Gastroesophageal sphincter (tissue), 4 donors: ENCODE data around the gene KLHDC7B. TPM values are rescaled to one million over a fixed set of nuclear protein-coding genes. Genes with fewer than 3 reads are reported as not detected.

Experiments
- ATAC-seq: fragments of 150-250 bp; one replicate; pipeline ENCODE4 v1.9.1; 2016; ENCODE audit warnings: mild to moderate bottlenecking, moderate library complexity
- H3K27ac ChIP-seq, 4 donors: fragments of 200-600 bp; sonication (generic) in 3 of 4; 1 replicate in 3 of 4; 2 replicates in 1 of 4; pipeline ENCODE4 v1.5.1; 2016 to 2019
- H3K27me3 ChIP-seq: fragments of 200-600 bp; sonication (generic); one replicate; pipeline ENCODE4 v1.5.1; 2019
- H3K36me3 ChIP-seq, 2 donors: fragments of 200-600 bp; sonication (generic); one replicate each; pipeline ENCODE4 v1.5.1; 2019; ENCODE audit warnings: control low read depth in 1 of 2
- H3K4me1 ChIP-seq, 3 donors: fragments of 200-600 bp; sonication (generic); 1 replicate in 2 of 3; 2 replicates in 1 of 3; pipeline ENCODE4 v1.5.1; 2016 to 2019; ENCODE audit warnings: control low read depth in 2 of 3
- H3K4me3 ChIP-seq, 2 donors: fragments of 200-600 bp; sonication (generic); one replicate each; pipeline ENCODE4 v1.5.1; 2019; ENCODE audit warnings: mild to moderate bottlenecking in 1 of 2, moderate library complexity in 1 of 2
- H3K9me3 ChIP-seq, 3 donors: fragments of 200-600 bp; sonication (generic); one replicate each; pipeline ENCODE4 v1.5.1; 2017 to 2019; ENCODE audit warnings: control low read depth in 2 of 3
- CTCF ChIP-seq, 4 experiments: fragments of 200-600 bp in 2 of 4; fragments of 450-650 bp in 2 of 4; sonication (generic) in 1 of 4; IDR thresholded peaks; one replicate each; pipeline ENCODE4 v1.5.1; 2017 to 2019; ENCODE audit warnings: antibody characterized with exemption in 4 of 4, mild to moderate bottlenecking in 2 of 4, moderate library complexity in 2 of 4
- EP300 ChIP-seq: sonication (generic); formaldehyde crosslinking; IDR thresholded peaks from one replicate; pipeline ENCODE4 v1.6.1; 2017; ENCODE audit warnings: antibody characterized with exemption, mild to moderate bottlenecking
- POLR2A ChIP-seq, 2 donors: fragments of 450-650 bp; IDR thresholded peaks; one replicate each; pipeline ENCODE4 v1.6.1; 2017; ENCODE audit warnings: antibody characterized with exemption in 2 of 2, mild to moderate bottlenecking in 2 of 2, moderate library complexity in 1 of 2
- POLR2AphosphoS5 ChIP-seq: sonication (generic); formaldehyde crosslinking; IDR thresholded peaks from one replicate; pipeline ENCODE4 v1.6.1; 2017; ENCODE audit warnings: antibody characterized with exemption
- WGBS, 2 donors: methylation state at CpG; one replicate each; pipeline ENCODE4 v1.1.5; 2018; ENCODE audit warnings: low coverage in 1 of 2; 5-methylcytosine and 5-hydroxymethylcytosine counted together
- total RNA-seq, 4 donors: library from RNA; depleted of rRNA; stranded (reverse); fragments of >200 nt; gene quantifications; one replicate each; pipeline ENCODE4 v1.1.0, GENCODE V29; 2016

The KLHDC7B gene
- total RNA-seq, 4 donors from 2014 or later: 0.08 to 0.31 (median 0.27) TPM; not detected in 1

GRCh38 chr22:50544746-50545253 is 899 bp upstream of the KLHDC7B start:
- Histone ChIP-seq H3K4me3 (no peak overlapping the region), H3K9me3 (no peaks in the 10 kb centered on the region), H3K27me3 (peaks cover 68% of the 10 kb centered on the region), H3K4me1 (peaks cover 0 to 33% (median 17%) of the 10 kb centered on the region in 3 donors), H3K36me3 (no peaks in the 10 kb centered on the region), H3K27ac (peak overlapping the region in 1 of 4 donors; percentile 42)
- ATAC-seq: no peak
- TF ChIP-seq EP300: no peak
- TF ChIP-seq POLR2AphosphoS5: no peak
- TF ChIP-seq POLR2A (IDR thresholded peaks at IDR 0.05): no peak
- TF ChIP-seq CTCF (IDR thresholded peaks at IDR 0.05): no peak
- 46 to 100% methylated on average over 1 to 2 of the region's 5 CpGs for WGBS, 2 donors

GRCh38 chr22:50546326-50547262 is 895 bp downstream of the KLHDC7B start:
- no CpG with 5 or more reads among the region's 78 CpGs for WGBS, 2 donors
- Histone ChIP-seq H3K9me3 (no peaks in the 10 kb centered on the region), H3K27me3 (peaks cover 84% of the 10 kb centered on the region), H3K4me1 (peaks cover 0 to 33% (median 17%) of the 10 kb centered on the region in 3 donors), H3K4me3 (no peak overlapping the region), H3K36me3 (no peaks in the 10 kb centered on the region), H3K27ac (no peak overlapping the region)
- no peak for ATAC-seq
- TF ChIP-seq POLR2AphosphoS5 (no peak), CTCF (IDR thresholded peaks at IDR 0.05) (no peak), EP300 (no peak), POLR2A (IDR thresholded peaks at IDR 0.05) (no peak)

- peaks cover 0 to 33% (median 17%) of the 10 kb centered on the region in 3 donors for H3K4me1 ChIP-seq
- WGBS, 2 donors: 13% methylated on average over 4 of the region's 35 CpGs; no CpG with 5 or more reads in 1 of the 2 donors
- peaks cover 91% of the 10 kb centered on the region for H3K27me3 ChIP-seq
- H3K36me3 ChIP-seq: no peaks in the 10 kb centered on the region
- no peaks in the 10 kb centered on the region for H3K9me3 ChIP-seq
- no peak for ATAC-seq
- H3K27ac ChIP-seq: no peak overlapping the region
- TF ChIP-seq POLR2A (IDR thresholded peaks at IDR 0.05) (no peak), EP300 (no peak), CTCF (IDR thresholded peaks at IDR 0.05) (no peak), POLR2AphosphoS5 (no peak)
- no peak overlapping the region for H3K4me3 ChIP-seq
Observed at GRCh38 chr22:50547263-50547985, 1.7 kb downstream of the KLHDC7B start.

- no peak for TF ChIP-seq CTCF (IDR thresholded peaks at IDR 0.05)
- TF ChIP-seq POLR2AphosphoS5: no peak
- TF ChIP-seq EP300: no peak
- no peak for TF ChIP-seq POLR2A (IDR thresholded peaks at IDR 0.05)
- Histone ChIP-seq H3K27me3 (peaks cover 95% of the 10 kb centered on the region), H3K27ac (no peak overlapping the region), H3K36me3 (no peaks in the 10 kb centered on the region), H3K4me3 (peak overlapping the region in 1 of 2 donors; percentile 41), H3K4me1 (peaks cover 0 to 33% (median 17%) of the 10 kb centered on the region in 3 donors), H3K9me3 (no peaks in the 10 kb centered on the region)
- ATAC-seq: no peak
- WGBS, 2 donors: no CpG with 5 or more reads among the region's 56 CpGs
Observed at GRCh38 chr22:50548040-50548920, 2.6 kb downstream of the KLHDC7B start.
